Right lobe of liver (tissue), 6 donors: ENCODE results near the gene PRKD2. TPM values are rescaled to one million over a fixed set of nuclear protein-coding genes. Genes with fewer than 3 reads are reported as not detected.

Source experiments
- ATAC-seq, 4 donors: fragments of 200-7000 bp; cut with Tn5 transposase; one replicate each; pipeline ENCODE4 v1.9.1; 2020; ENCODE audit warnings: mild to moderate bottlenecking in 4 of 4, moderate library complexity in 4 of 4
- DNase-seq, 3 donors: peaks; one replicate each; pipeline ENCODE4 v3.0.0-alpha.2; 2020
- H3K27ac ChIP-seq, 3 donors: fragments of 200-600 bp; one replicate each; pipeline ENCODE4 v1.8.0; 2022
- H3K27me3 ChIP-seq, 2 donors: fragments of 200-600 bp; one replicate each; pipeline ENCODE4 v1.8.0; 2022
- H3K36me3 ChIP-seq, 4 donors: fragments of 200-600 bp; sonication (generic) in 1 of 4; one replicate each; pipeline versions ENCODE4 v1.5.1 to v1.8.0; 2017 to 2022; ENCODE audit warnings: control low read depth in 1 of 4
- H3K4me1 ChIP-seq, 4 donors: fragments of 200-600 bp; sonication (generic) in 1 of 4; one replicate each; pipeline versions ENCODE4 v1.5.1 to v1.8.0; 2017 to 2022; ENCODE audit warnings: control low read depth in 1 of 4
- H3K4me3 ChIP-seq, 3 donors: fragments of 200-600 bp; one replicate each; pipeline ENCODE4 v1.8.0; 2022
- H3K9me3 ChIP-seq, 4 donors: fragments of 200-600 bp; sonication (generic) in 1 of 4; one replicate each; pipeline versions ENCODE4 v1.5.1 to v1.8.0; 2017 to 2022; ENCODE audit warnings: control low read depth in 1 of 4
- POLR2A ChIP-seq: fragments of 450-650 bp; IDR thresholded peaks from one replicate; pipeline ENCODE4 v1.6.1; 2017; ENCODE audit warnings: antibody characterized with exemption, mild to moderate bottlenecking
- WGBS: methylation state at CpG from one replicate; pipeline ENCODE4 v1.1.6; 2018; ENCODE audit warnings: low coverage, low lambda C conversion rate; ENCODE audit not compliant: insufficient coverage; ENCODE audit errors: missing lambda C conversion rate; 5-methylcytosine and 5-hydroxymethylcytosine counted together
- intact Hi-C, 2 donors: fragments of 100-400 bp; cut with DNase I; formaldehyde crosslinking; loops; one replicate each; pipeline versions ENCODE4 v1.11.2 to v1.14.1; 2022
- total RNA-seq, 6 experiments: library from RNA; depleted of rRNA in 2 of 6; stranded (reverse); fragments of >200 nt in 2 of 6; fragmentation: NEBNext Ultra II Directional in 3 of 6; extraction: Animal tissue kit (Norgen Biotek cat#: 25700) in 3 of 6; gene quantifications; one replicate each; pipeline versions ENCODE4 v1.1.0 to v1.2.4, GENCODE V29; 2016 to 2023
- TF ChIP-seq, protein P1 (sequence below), 4 donors: fragments of 200-600 bp in 3 of 4; fragments of 450-650 bp in 1 of 4; IDR thresholded peaks; one replicate each; pipeline versions ENCODE4 v1.5.1 to v1.8.0; 2016 to 2022; ENCODE audit warnings: antibody characterized with exemption in 4 of 4, mild to moderate bottlenecking in 2 of 4
- donor health status: DM: no; HTN: yes; CAD: no.
- donor health status: DM: no; HTN: no; CAD: no.
- donor health status: DM: no; HTN: no; CAD: no.
- donor health status: DM: no; HTN: yes; CAD: no.
- donor health status: DM: no; HTN: yes; CAD: no.

Gene PRKD2
- total RNA-seq, 6 experiments from 2014 or later = 15.1 to 20.2 (median 16.9) TPM

DNA sequence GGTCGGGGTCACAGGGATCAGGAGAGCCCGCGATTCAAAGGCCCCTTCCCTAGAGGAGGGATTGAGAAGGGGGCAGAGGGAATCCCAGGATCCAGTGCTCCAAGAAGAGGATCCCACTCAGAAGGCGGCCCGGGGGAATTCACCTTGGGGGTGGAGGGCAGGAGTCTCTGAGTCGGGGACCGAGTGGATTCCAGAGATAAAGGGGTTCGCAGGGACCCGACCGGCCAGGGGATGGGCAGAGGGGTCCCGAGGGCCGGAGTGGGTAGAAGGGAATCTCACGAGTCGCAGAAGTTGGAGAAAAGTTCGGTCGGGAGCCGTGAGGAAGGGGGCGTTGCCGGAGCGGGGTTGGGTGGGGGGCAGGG, 261 bp downstream of the PRKD2 start:
- no peak for DNase-seq
- WGBS = 0% methylated on average over 14 of the region's 20 CpGs
- TF ChIP-seq, protein P1, sequence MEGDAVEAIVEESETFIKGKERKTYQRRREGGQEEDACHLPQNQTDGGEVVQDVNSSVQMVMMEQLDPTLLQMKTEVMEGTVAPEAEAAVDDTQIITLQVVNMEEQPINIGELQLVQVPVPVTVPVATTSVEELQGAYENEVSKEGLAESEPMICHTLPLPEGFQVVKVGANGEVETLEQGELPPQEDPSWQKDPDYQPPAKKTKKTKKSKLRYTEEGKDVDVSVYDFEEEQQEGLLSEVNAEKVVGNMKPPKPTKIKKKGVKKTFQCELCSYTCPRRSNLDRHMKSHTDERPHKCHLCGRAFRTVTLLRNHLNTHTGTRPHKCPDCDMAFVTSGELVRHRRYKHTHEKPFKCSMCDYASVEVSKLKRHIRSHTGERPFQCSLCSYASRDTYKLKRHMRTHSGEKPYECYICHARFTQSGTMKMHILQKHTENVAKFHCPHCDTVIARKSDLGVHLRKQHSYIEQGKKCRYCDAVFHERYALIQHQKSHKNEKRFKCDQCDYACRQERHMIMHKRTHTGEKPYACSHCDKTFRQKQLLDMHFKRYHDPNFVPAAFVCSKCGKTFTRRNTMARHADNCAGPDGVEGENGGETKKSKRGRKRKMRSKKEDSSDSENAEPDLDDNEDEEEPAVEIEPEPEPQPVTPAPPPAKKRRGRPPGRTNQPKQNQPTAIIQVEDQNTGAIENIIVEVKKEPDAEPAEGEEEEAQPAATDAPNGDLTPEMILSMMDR (IDR thresholded peaks at IDR 0.05) = no peak
- TF ChIP-seq POLR2A = no peak
- intact Hi-C loops = no loop called here
- Histone ChIP-seq H3K9me3 (no peaks in the 10 kb centered on the region), H3K4me3 (peak overlapping the region; percentile 64 to 69 (median 66)), H3K27ac (peak overlapping the region; percentile 93 to 98 (median 94)), H3K4me1 (peaks cover 0 to 17% (median 5%) of the 10 kb centered on the region in 4 donors), H3K36me3 (peaks cover 0 to 11% (median 0%) of the 10 kb centered on the region in 4 donors), H3K27me3 (no peaks in the 10 kb centered on the region)
- ATAC-seq = no peak

DNA sequence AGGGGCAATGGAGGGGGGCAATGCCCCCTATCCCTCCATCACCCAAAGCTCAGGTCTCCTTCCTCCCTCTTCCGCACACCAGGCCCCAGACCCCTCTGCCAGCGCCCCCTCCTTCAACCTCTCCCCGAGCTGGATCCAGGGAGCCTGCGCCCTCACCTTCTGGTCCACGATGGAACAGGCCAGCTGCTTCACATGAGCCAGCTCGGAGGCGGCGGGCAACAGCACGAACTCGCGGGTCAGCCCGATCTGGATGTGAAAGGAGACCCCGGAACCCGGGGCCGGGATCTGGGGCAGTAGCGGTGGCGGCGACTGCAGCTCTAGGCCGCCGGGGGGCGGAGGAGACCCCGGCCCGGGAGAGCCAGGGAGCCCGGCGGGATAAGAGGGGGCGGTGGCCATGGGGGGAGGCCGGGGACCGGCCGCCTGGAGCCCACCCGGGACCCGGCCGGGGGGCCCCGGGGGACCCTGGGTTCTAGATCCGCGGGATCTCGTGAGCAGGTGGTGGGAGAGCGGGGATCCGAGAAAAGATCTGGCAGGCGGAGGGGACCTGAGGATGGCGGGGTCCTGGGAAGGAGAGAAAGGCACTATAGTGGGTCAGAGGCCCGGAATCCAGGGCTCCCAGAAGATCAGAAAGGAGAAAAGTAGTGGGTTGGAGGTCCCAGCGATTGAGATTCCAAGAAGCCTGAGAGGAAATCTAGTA, 791 bp downstream of the PRKD2 start:
- H3K4me3 ChIP-seq = peak overlapping the region; percentile 64 to 69 (median 66)
- TF ChIP-seq POLR2A = no peak
- TF ChIP-seq, protein P1 (IDR thresholded peaks at IDR 0.05) = no peak
- peaks cover 0 to 17% (median 5%) of the 10 kb centered on the region in 4 donors for H3K4me1 ChIP-seq
- ATAC-seq (no peak), DNase-seq (peak in 1 of 3 donors; percentile 57)
- H3K36me3 ChIP-seq = peaks cover 0 to 6% (median 0%) of the 10 kb centered on the region in 4 donors
- H3K9me3 ChIP-seq = no peaks in the 10 kb centered on the region
- H3K27me3 ChIP-seq = no peaks in the 10 kb centered on the region
- intact Hi-C loops = no loop called here
- 2% methylated on average over 24 of the region's 42 CpGs for WGBS
- peak overlapping the region; percentile 93 to 98 (median 94) for H3K27ac ChIP-seq

DNA sequence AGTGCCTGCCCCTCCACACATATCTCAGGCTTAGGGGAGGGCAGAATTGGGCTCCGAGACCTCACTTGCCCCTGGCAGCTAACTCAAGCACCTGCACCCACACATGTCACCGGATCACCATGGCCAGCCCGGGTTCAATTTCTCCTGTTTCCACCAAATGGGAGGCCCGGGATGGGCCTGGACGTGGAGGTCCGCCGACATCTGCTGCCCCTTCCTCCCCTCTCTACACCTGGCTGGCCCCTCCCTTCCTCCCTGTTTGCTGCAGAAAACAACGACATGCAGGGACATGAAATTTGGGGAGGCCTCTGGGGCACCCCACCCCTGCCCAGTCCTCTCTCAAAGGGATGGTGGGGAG, 1.3 kb downstream of the PRKD2 start:
- Histone ChIP-seq H3K4me1 (peaks cover 0 to 17% (median 5%) of the 10 kb centered on the region in 4 donors), H3K27ac (peak overlapping the region; percentile 93 to 98 (median 94)), H3K36me3 (peaks cover 0 to 5% (median 0%) of the 10 kb centered on the region in 4 donors), H3K27me3 (no peaks in the 10 kb centered on the region), H3K9me3 (no peaks in the 10 kb centered on the region), H3K4me3 (peak overlapping the region; percentile 64 to 69 (median 66))
- no peak for ATAC-seq
- TF ChIP-seq, protein P1 (IDR thresholded peaks at IDR 0.05) = no peak
- TF ChIP-seq POLR2A = no peak
- intact Hi-C loops = no loop called here
- WGBS = 20% methylated on average over 8 of the region's 8 CpGs
- no peak for DNase-seq

GRCh38 chr19:46714444-46715106, 2.3 kb downstream of the PRKD2 start:
- DNase-seq (peak in 1 of 3 donors; percentile 70), ATAC-seq (peak; percentile 46 to 50 (median 48))
- peaks cover 0 to 5% (median 2%) of the 10 kb centered on the region in 4 donors for H3K36me3 ChIP-seq
- no peaks in the 10 kb centered on the region for H3K27me3 ChIP-seq
- H3K4me1 ChIP-seq = peaks cover 0 to 17% (median 5%) of the 10 kb centered on the region in 4 donors
- H3K27ac ChIP-seq = peak overlapping the region; percentile 93 to 98 (median 94)
- no peaks in the 10 kb centered on the region for H3K9me3 ChIP-seq
- peak overlapping the region; percentile 64 to 73 (median 66) for H3K4me3 ChIP-seq
- 0% methylated on average over 8 of the region's 12 CpGs for WGBS
- intact Hi-C loops = no loop called here
- no peak for TF ChIP-seq POLR2A
- TF ChIP-seq, protein P1 (IDR thresholded peaks at IDR 0.05) = no peak
